Parathyroid adenoma (tissue), 2 donors: ENCODE data around the gene KDM5B.

Experiments
- H2AFZ ChIP-seq: fragments of 300-600 bp; sonication (generic); one replicate; pipeline ENCODE4 v1.7.0; 2017; ENCODE audit warnings: antibody characterized with exemption, mild to moderate bottlenecking
- H3K27ac ChIP-seq: fragments of 300-600 bp; sonication (generic); one replicate; pipeline ENCODE4 v1.7.0; 2017
- H3K27me3 ChIP-seq: fragments of 300-600 bp; sonication (generic); one replicate; pipeline ENCODE4 v1.7.0; 2017; ENCODE audit warnings: low read length; ENCODE audit not compliant: control insufficient read depth, insufficient read depth
- H3K36me3 ChIP-seq: fragments of 300-600 bp; sonication (generic); one replicate; pipeline ENCODE4 v1.7.0; 2017; ENCODE audit warnings: low read length; ENCODE audit not compliant: control insufficient read depth, insufficient read depth
- H3K4me1 ChIP-seq: fragments of 300-600 bp; sonication (generic); one replicate; pipeline ENCODE4 v1.7.0; 2017; ENCODE audit warnings: control low read depth
- H3K4me2 ChIP-seq: fragments of 300-600 bp; sonication (generic); one replicate; pipeline ENCODE4 v1.7.0; 2017; ENCODE audit warnings: low read length
- H3K4me3 ChIP-seq: fragments of 300-600 bp; sonication (generic); one replicate; pipeline ENCODE4 v1.7.0; 2017; ENCODE audit warnings: low read depth, low read length
- H3K79me2 ChIP-seq: fragments of 300-600 bp; sonication (generic); one replicate; pipeline ENCODE4 v1.7.0; 2017; ENCODE audit warnings: control low read depth
- H3K9ac ChIP-seq: fragments of 300-600 bp; sonication (generic); one replicate; pipeline ENCODE4 v1.7.0; 2017; ENCODE audit warnings: mild to moderate bottlenecking
- H3K9me3 ChIP-seq: fragments of 300-600 bp; sonication (generic); one replicate; pipeline ENCODE4 v1.7.0; 2017; ENCODE audit warnings: low read length; ENCODE audit not compliant: control insufficient read depth
- CTCF ChIP-seq: fragments of 300-600 bp; sonication (generic); IDR thresholded peaks from one replicate; pipeline ENCODE4 v1.7.0; 2017; ENCODE audit warnings: antibody characterized with exemption, mild to moderate bottlenecking
- donor health status: primary hyperparathyroidism.

The KDM5B gene

GRCh38 chr1:202802998-202803932, 5.0 kb downstream of the KDM5B start:
- no peaks in the 10 kb centered on the region for H3K27me3 ChIP-seq
- H3K36me3 ChIP-seq = no peaks in the 10 kb centered on the region
- no peak overlapping the region for H3K4me3 ChIP-seq
- H3K4me2 ChIP-seq = no peak overlapping the region
- no peak overlapping the region for H3K9ac ChIP-seq
- TF ChIP-seq CTCF = no peak
- peaks cover 25% of the 10 kb centered on the region for H3K79me2 ChIP-seq
- no peak overlapping the region for H3K27ac ChIP-seq
- no peaks in the 10 kb centered on the region for H3K9me3 ChIP-seq
- peaks cover 7% of the 10 kb centered on the region for H3K4me1 ChIP-seq
- no peak overlapping the region for H2AFZ ChIP-seq

- Histone ChIP-seq H3K79me2 (peaks cover 24% of the 10 kb centered on the region), H2AFZ (no peak overlapping the region), H3K4me2 (no peak overlapping the region), H3K4me1 (peaks cover 7% of the 10 kb centered on the region), H3K36me3 (no peaks in the 10 kb centered on the region), H3K9me3 (no peaks in the 10 kb centered on the region), H3K27ac (no peak overlapping the region), H3K9ac (no peak overlapping the region), H3K4me3 (no peak overlapping the region), H3K27me3 (no peaks in the 10 kb centered on the region)
- TF ChIP-seq CTCF = no peak
These were observed 6.2 kb downstream of the KDM5B start for GRCh38 chr1:202802034-202802433.

- Histone ChIP-seq H3K79me2 (peaks cover 31% of the 10 kb centered on the region), H3K9ac (no peak overlapping the region), H3K4me2 (no peak overlapping the region), H3K4me3 (no peak overlapping the region), H3K9me3 (no peaks in the 10 kb centered on the region), H3K4me1 (peaks cover 7% of the 10 kb centered on the region), H2AFZ (no peak overlapping the region), H3K27me3 (no peaks in the 10 kb centered on the region), H3K27ac (no peak overlapping the region), H3K36me3 (no peaks in the 10 kb centered on the region)
- TF ChIP-seq CTCF = no peak
These were observed 7.0 kb downstream of the KDM5B start for GRCh38 chr1:202801175-202801574.

GRCh38 chr1:202800742-202801141, 7.5 kb downstream of the KDM5B start:
- H3K4me3 ChIP-seq = no peak overlapping the region
- no peak overlapping the region for H3K27ac ChIP-seq
- TF ChIP-seq CTCF = no peak
- no peak overlapping the region for H3K4me2 ChIP-seq
- H3K27me3 ChIP-seq = no peaks in the 10 kb centered on the region
- peaks cover 4% of the 10 kb centered on the region for H3K4me1 ChIP-seq
- H2AFZ ChIP-seq = no peak overlapping the region
- no peaks in the 10 kb centered on the region for H3K9me3 ChIP-seq
- no peaks in the 10 kb centered on the region for H3K36me3 ChIP-seq
- H3K79me2 ChIP-seq = peaks cover 35% of the 10 kb centered on the region
- H3K9ac ChIP-seq = no peak overlapping the region
